Measurements from ENCODE around the gene NR1D1.
A peak's percentile ranks its signal among the peaks of the same experiment; 100 is the strongest.

NR1D1 gene

GRCh38 chr17:40068917-40069750 lies 31.3 kb downstream of the NR1D1 start (continued):
- TF ChIP-seq TSHZ1 (tag by site-specific recombination; IDR thresholded peaks at IDR 0.05; ENCODE audit: borderline replicate concordance) (peak; percentile 55; the same call in 1 of the 2 replicates), ZFP41 (tag by site-specific recombination; IDR thresholded peaks at IDR 0.05; ENCODE audit: borderline replicate concordance) (no peak), ZBTB11 (tag by site-specific recombination; conservative IDR thresholded peaks at IDR 0.05; ENCODE audit: low read depth) (peak; percentile 24; the same call in 1 of the 2 replicates), ZNF529 (tag by site-specific recombination; IDR thresholded peaks at IDR 0.05; ENCODE audit: insufficient replicate concordance) (no peak), BCL11B (tag by site-specific recombination; IDR thresholded peaks at IDR 0.05; ENCODE audit: low read depth) (peak; percentile 86), MZF1 (tag by site-specific recombination; IDR thresholded peaks at IDR 0.05; ENCODE audit: borderline replicate concordance) (no peak), ZBTB26 (tag by site-specific recombination; optimal IDR thresholded peaks at IDR 0.05) (peak; percentile 74), ZNF623 (tag by site-specific recombination; IDR thresholded peaks at IDR 0.05) (no peak), KLF9 (tag by site-specific recombination; IDR thresholded peaks at IDR 0.05; ENCODE audit: low read depth) (peak; percentile 69), ZSCAN18 (tag by site-specific recombination; IDR thresholded peaks at IDR 0.05) (peak; percentile 92; the same call in 1 of the 2 replicates), ZNF114 (tag by site-specific recombination; IDR thresholded peaks at IDR 0.05) (no peak), ZEB2 (tag by site-specific recombination; IDR thresholded peaks at IDR 0.05) (0 out of 2 replicates have a peak, but pooled peaks have one; percentile 45), ZXDB (tag by site-specific recombination; IDR thresholded peaks at IDR 0.05) (peak; percentile 37; the same call in 1 of the 2 replicates), ZBTB21 (tag by site-specific recombination; IDR thresholded peaks at IDR 0.05) (peak; percentile 36; the same call in 1 of the 2 replicates), HOXD13 (CRISPR knock-in tag; IDR thresholded peaks at IDR 0.05; ENCODE audit: borderline replicate concordance) (no peak), ZNF624 (tag by site-specific recombination; IDR thresholded peaks at IDR 0.05) (no peak), YY2 (tag by site-specific recombination; IDR thresholded peaks at IDR 0.05) (peak; percentile 50; the same call in 1 of the 2 replicates), RBAK (tag by site-specific recombination; IDR thresholded peaks at IDR 0.05) (no peak), ZNF184 (tag by site-specific recombination; IDR thresholded peaks at IDR 0.05) (no peak), KLF8 (tag by site-specific recombination; IDR thresholded peaks at IDR 0.05) (peak; percentile 89), ZNF221 (tag by site-specific recombination; IDR thresholded peaks at IDR 0.05; ENCODE audit: borderline replicate concordance) (no peak), KLF17 (tag by site-specific recombination; IDR thresholded peaks at IDR 0.05) (peak; percentile 94), ZNF449 (tag by site-specific recombination; IDR thresholded peaks at IDR 0.05) (no peak), OSR2 (tag by site-specific recombination; IDR thresholded peaks at IDR 0.05) (peak; percentile 54), ZNF501 (tag by site-specific recombination; IDR thresholded peaks at IDR 0.05) (peak; percentile 85), ZNF596 (tag by site-specific recombination; IDR thresholded peaks at IDR 0.05) (peak; percentile 88), ZBTB1 (tag by site-specific recombination; IDR thresholded peaks at IDR 0.05) (no peak)

All from HEK293 (cell line).